Vagina (tissue), 2 donors: Measurements from ENCODE around the gene TMC4.

Source experiments
- CTCF ChIP-seq, 3 experiments: fragments of 450-650 bp in 2 of 3; fragments of 200-600 bp in 1 of 3; sonication (generic) in 1 of 3; IDR thresholded peaks; one replicate each; pipeline ENCODE4 v1.5.1; 2017 to 2019; ENCODE audit warnings: antibody characterized with exemption in 3 of 3, mild to moderate bottlenecking in 2 of 3, moderate library complexity in 2 of 3
- POLR2A ChIP-seq, 2 donors: fragments of 450-650 bp; IDR thresholded peaks; one replicate each; pipeline ENCODE4 v1.6.1; 2017; ENCODE audit warnings: antibody characterized with exemption in 2 of 2, mild to moderate bottlenecking in 2 of 2, moderate library complexity in 2 of 2
- POLR2AphosphoS5 ChIP-seq, 2 donors: sonication (generic); formaldehyde crosslinking; IDR thresholded peaks; one replicate each; pipeline ENCODE4 v1.9.0; 2017; ENCODE audit warnings: antibody characterized with exemption in 2 of 2, mild to moderate bottlenecking in 2 of 2, low read depth in 1 of 2; ENCODE audit not compliant: insufficient read depth in 1 of 2

- TF ChIP-seq CTCF (IDR thresholded peaks at IDR 0.05) (no peak), POLR2AphosphoS5 (IDR thresholded peaks at IDR 0.05; ENCODE audit: insufficient read depth in 1 of 2, low read depth in 1 of 2) (no peak), POLR2A (IDR thresholded peaks at IDR 0.05) (no peak)
These were observed 48.6 kb downstream of the TMC4 start for GRCh38 chr19:54124393-54124792.
